K562 (cell line): Measurements from ENCODE around the gene TUBG2. TPM values are rescaled to one million over a fixed set of nuclear protein-coding genes. Genes with fewer than 3 reads are reported as not detected.

Source experiments
- CBFA2T3 ChIP-seq: fragments of 450-650 bp; IDR thresholded peaks from 2 replicates; pipeline ENCODE4 v1.6.1; 2017
- E2F3 ChIP-seq: fragments of 250-450 bp; sonication (Bioruptor Pico); IDR thresholded peaks from 2 replicates; pipeline ENCODE4 v1.4.0; 2020; ENCODE audit warnings: mild to moderate bottlenecking
- FOSL1 ChIP-seq: fragments of 200-800 bp; sonication (Bioruptor generic); conservative IDR thresholded peaks from 2 replicates; pipeline ENCODE4 v1.6.1; 2016; ENCODE audit warnings: missing genetic modification characterization, missing compliant biosample characterization
- FOXA3 ChIP-seq, 2 experiments: fragments of 450-650 bp in 1 of 2; sonication (generic) in 1 of 2; formaldehyde crosslinking; IDR thresholded peaks in 1 of 2; conservative IDR thresholded peaks in 1 of 2; 2 replicates each; pipeline versions ENCODE4 v1.4.0 to v1.8.0; 2020 to 2022; ENCODE audit warnings: mild to moderate bottlenecking in 2 of 2, missing genetic modification reagents in 1 of 2
- HNRNPL ChIP-seq: fragments of 200-400 bp; formaldehyde crosslinking; IDR thresholded peaks from 2 replicates; pipeline ENCODE4 v1.6.1; 2017; ENCODE audit warnings: low read depth, mild to moderate bottlenecking, low read length
- RBM25 ChIP-seq: fragments of 200-400 bp; formaldehyde crosslinking; IDR thresholded peaks from 2 replicates; pipeline ENCODE4 v1.6.1; 2018; ENCODE audit warnings: low read length, low read depth, moderate library complexity; ENCODE audit not compliant: severe bottlenecking
- SAFB2 ChIP-seq: fragments of 200-400 bp; formaldehyde crosslinking; IDR thresholded peaks from 2 replicates; pipeline ENCODE4 v1.6.1; 2018; ENCODE audit warnings: borderline replicate concordance, low read length, low read depth, moderate library complexity; ENCODE audit not compliant: severe bottlenecking
- SMAD3 ChIP-seq: fragments of 450-650 bp; formaldehyde crosslinking; conservative IDR thresholded peaks from 2 replicates; pipeline ENCODE4 v1.4.0; 2020; ENCODE audit warnings: mild to moderate bottlenecking
- SP2 ChIP-seq: IDR thresholded peaks from 2 replicates; pipeline ENCODE4 v1.6.1; 2011; ENCODE audit warnings: mild to moderate bottlenecking, low read depth, low read length, moderate library complexity; ENCODE audit not compliant: poor library complexity, severe bottlenecking; ENCODE audit errors: extremely low read depth
- STAT5A ChIP-seq: IDR thresholded peaks from 2 replicates; pipeline ENCODE4 v1.6.1; 2012; ENCODE audit warnings: low read length, inconsistent platforms, borderline replicate concordance
- STAT5B ChIP-seq: fragments of 250-450 bp; sonication (Bioruptor Pico); IDR thresholded peaks from 2 replicates; pipeline ENCODE4 v1.8.0; 2021; ENCODE audit warnings: mild to moderate bottlenecking, inconsistent platforms
- TBL1XR1 ChIP-seq, 2 experiments: IDR thresholded peaks; 2 replicates each; pipeline ENCODE4 v1.6.1; 2012; ENCODE audit warnings: improper control_type of control experiment in 2 of 2, low read length in 2 of 2, mild to moderate bottlenecking in 1 of 2
- TEAD1 ChIP-seq, 2 experiments: fragments of 450-650 bp in 1 of 2; sonication (generic) in 1 of 2; formaldehyde crosslinking; IDR thresholded peaks; 2 replicates each; pipeline versions ENCODE4 v1.4.0 to v1.8.0; 2020 to 2022; ENCODE audit warnings: mild to moderate bottlenecking in 2 of 2, missing genetic modification reagents in 1 of 2
- ZNF232 ChIP-seq: sonication (generic); formaldehyde crosslinking; IDR thresholded peaks from 2 replicates; pipeline ENCODE4 v1.8.0; 2022; ENCODE audit warnings: mild to moderate bottlenecking, missing genetic modification reagents
- ZNF24 ChIP-seq: fragments of 450-650 bp; IDR thresholded peaks from 2 replicates; pipeline ENCODE4 v1.6.1; 2016
- ZNF253 ChIP-seq: fragments of 250-450 bp; sonication (Bioruptor Pico); conservative IDR thresholded peaks from 2 replicates; pipeline ENCODE4 v1.6.1; 2021; ENCODE audit warnings: mild to moderate bottlenecking
- ZNF398 ChIP-seq: fragments of 250-450 bp; sonication (Bioruptor Pico); IDR thresholded peaks from 2 replicates; pipeline ENCODE4 v1.8.0; 2021; ENCODE audit warnings: moderate library complexity, mild to moderate bottlenecking, inconsistent platforms
- ZNF408 ChIP-seq: fragments of 250-450 bp; sonication (Bioruptor Pico); IDR thresholded peaks from 2 replicates; pipeline ENCODE4 v1.4.0; 2020; ENCODE audit warnings: low read depth, mild to moderate bottlenecking, moderate library complexity
- ZNF592 ChIP-seq: fragments of 450-650 bp; IDR thresholded peaks from 2 replicates; pipeline ENCODE4 v1.6.1; 2017; ENCODE audit warnings: antibody characterized with exemption, mild to moderate bottlenecking
- polyA plus RNA-seq, 8 experiments: library from polyadenylated mRNA; depleted of rRNA in 4 of 8; stranded (reverse) in 5 of 8; unstranded in 3 of 8; fragments of >200 nt; fragmentation: Nextera tagmentation in 2 of 8; fragmentation: Illumina TruSeq in 1 of 8; extraction: Ambion mirVana in 2 of 8; extraction: Trizol in 1 of 8; gene quantifications; 2 replicates each; pipeline versions ENCODE4 v1.2.1 to v1.2.3, GENCODE V29; 2011 to 2014; ENCODE audit warnings: inconsistent platforms in 1 of 8, missing spikeins in 1 of 8
- total RNA-seq, 7 experiments: library from RNA; depleted of rRNA in 6 of 7; stranded (reverse); fragments of >200 nt in 6 of 7; fragmentation: Illumina TruSeq in 2 of 7; extraction: Trizol in 2 of 7; gene quantifications; 2 replicates each; pipeline versions ENCODE4 v1.2.1 to v1.2.3, GENCODE V29; 2011 to 2021; ENCODE audit warnings: low replicate concordance in 1 of 7

TUBG2 gene
- total and polyA plus RNA-seq, 9 of the 15 experiments (the other 6 are each of a cell fraction or from before 2014, with no cell fraction given): 0.09 to 0.80 (median 0.24) TPM; not detected in 2

DNA sequence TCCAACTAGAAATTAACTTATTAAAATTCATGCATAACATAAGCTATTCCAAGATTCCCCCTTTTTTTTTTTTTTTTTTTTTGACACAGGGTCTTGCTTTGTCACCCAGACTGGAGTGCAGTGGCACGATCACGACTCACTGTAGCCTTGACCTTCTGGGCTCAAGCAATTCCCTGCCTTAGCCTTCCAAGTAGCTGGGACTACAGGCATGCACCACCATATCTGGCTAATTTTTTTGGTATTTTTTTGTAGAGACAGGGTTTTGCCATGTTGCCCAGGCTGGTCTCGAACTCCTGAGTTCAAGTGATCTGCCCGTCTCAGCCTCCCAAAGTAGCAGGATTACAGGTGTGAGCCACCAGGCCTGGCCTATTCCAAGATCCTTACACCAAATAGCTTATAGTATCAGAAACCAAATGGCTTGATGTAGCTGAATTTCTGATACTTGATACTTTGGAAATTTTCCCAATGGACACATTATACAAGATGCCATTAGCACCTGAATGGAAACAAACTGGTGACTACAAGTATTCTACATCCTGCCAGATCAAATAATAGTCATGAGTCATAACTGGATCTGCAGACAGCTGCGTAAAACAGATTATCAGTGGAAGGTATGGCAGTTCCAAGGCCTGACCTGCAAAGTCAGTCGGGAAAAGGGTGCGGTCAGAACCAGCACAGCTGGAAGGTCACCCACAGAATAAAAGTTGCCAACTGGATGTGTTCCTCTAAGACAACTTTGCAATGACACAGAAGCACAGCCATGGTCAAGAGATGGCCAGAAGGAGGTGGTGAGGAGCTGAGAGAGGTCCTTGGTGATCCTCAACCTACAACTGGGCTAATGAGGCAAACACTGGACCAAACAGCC, 35.1 kb upstream of the TUBG2 start (continued):
- TF ChIP-seq STAT5A (peak; percentile 83), ZNF232 (no peak), RBM25 (no peak), CBFA2T3 (peak; percentile 93), FOSL1 (peak; percentile 95), TBL1XR1 (IDR thresholded peaks at IDR 0.05; ENCODE audit: low read length in 2 of 2) (peak in 1 of 2 experiments; percentile 68; a peak in 2 of 4 replicates), E2F3 (CRISPR knock-in tag) (no peak), FOXA3 (CRISPR knock-in tag; conservative IDR thresholded peaks at IDR 0.05 in 1 of 2, IDR thresholded peaks at IDR 0.05 in 1 of 2) (0 out of 4 replicates have a peak, but pooled peaks of 1 of the 2 experiments have one; percentile 21), HNRNPL (no peak), TEAD1 (CRISPR knock-in tag; IDR thresholded peaks at IDR 0.05) (0 out of 4 replicates have a peak, but pooled peaks of 1 of the 2 experiments have one; percentile 19), SAFB2 (no peak), ZNF24 (no peak), SP2 (no peak), ZNF408 (CRISPR knock-in tag) (no peak), SMAD3 (no peak; the same call in 1 of the 2 replicates), STAT5B (CRISPR knock-in tag) (no peak), ZNF592 (peak; percentile 88), ZNF398 (no peak), ZNF253 (no peak)
